Aorta (tissue), 5 donors: Measurements from ENCODE around the gene UCMA. TPM values are rescaled to one million over a fixed set of nuclear protein-coding genes. Genes with fewer than 3 reads are reported as not detected.

Source experiments
- ATAC-seq: fragments of 200-7000 bp; cut with Tn5 transposase; one replicate; pipeline ENCODE4 v1.9.1; 2022; ENCODE audit warnings: moderate library complexity; ENCODE audit not compliant: low FRiP score
- DNase-seq, 2 donors: peaks; one replicate each; pipeline ENCODE4 v3.0.0-alpha.2; 2020
- H3K27ac ChIP-seq, 2 donors: one replicate each; pipeline ENCODE4 v1.5.1; 2013; ENCODE audit warnings: low read length in 2 of 2, mild to moderate bottlenecking in 2 of 2, moderate library complexity in 2 of 2, control low read depth in 1 of 2, inconsistent platforms in 1 of 2, low read depth in 1 of 2
- H3K27me3 ChIP-seq, 2 donors: one replicate each; pipeline ENCODE4 v1.6.1; 2013; ENCODE audit warnings: control low read depth in 1 of 2, low read length in 1 of 2, mild to moderate bottlenecking in 1 of 2, moderate library complexity in 1 of 2; ENCODE audit not compliant: insufficient read depth in 2 of 2, control insufficient read depth in 1 of 2
- H3K36me3 ChIP-seq, 2 donors: one replicate each; pipeline ENCODE4 v1.6.1; 2013; ENCODE audit warnings: control low read depth in 1 of 2, low read length in 1 of 2, mild to moderate bottlenecking in 1 of 2; ENCODE audit not compliant: insufficient read depth in 2 of 2, control insufficient read depth in 1 of 2
- H3K4me1 ChIP-seq, 2 donors: one replicate each; pipeline ENCODE4 v1.6.1; 2013; ENCODE audit warnings: low read length in 2 of 2, control low read depth in 1 of 2, mild to moderate bottlenecking in 1 of 2, moderate library complexity in 1 of 2; ENCODE audit not compliant: insufficient read depth in 2 of 2, control insufficient read depth in 1 of 2
- H3K4me3 ChIP-seq, 2 donors: one replicate each; pipeline ENCODE4 v1.5.1; 2013; ENCODE audit warnings: low read length in 2 of 2, control low read depth in 1 of 2, mild to moderate bottlenecking in 1 of 2
- H3K9me3 ChIP-seq: one replicate; pipeline ENCODE4 v1.6.1; 2013; ENCODE audit warnings: mild to moderate bottlenecking, low read length; ENCODE audit not compliant: control insufficient read depth
- WGBS, 2 donors: extraction: QIAGEN DNeasy Blood & Tissue Kit; methylation state at CpG; one replicate each; pipeline ENCODE4 v1.1.7; 2013; 5-methylcytosine and 5-hydroxymethylcytosine counted together
- intact Hi-C, 2 donors: fragments of 100-400 bp; cut with DNase I; formaldehyde crosslinking; loops; one replicate each; pipeline versions ENCODE4 v1.14.2 to v1.15.0; 2022
- polyA plus RNA-seq, 2 donors: library from polyadenylated mRNA; stranded (reverse); fragments of 200-250 nt; gene quantifications; one replicate each; pipeline ENCODE4 v1.2.3, GENCODE V29; 2013
- total RNA-seq, 2 donors: library from RNA; stranded (reverse); fragmentation: NEBNext Ultra II Directional; extraction: Animal tissue kit (Norgen Biotek cat#: 25700); gene quantifications; one replicate each; pipeline ENCODE4 v1.2.1, GENCODE V29; 2021
- donor health status: healthy with polysubstance abuse.
- donor health status: Bipolar disorder and iron deficiency.
- donor health status: DM: no; HTN: no; CAD: no.
- donor health status: DM: no; HTN: no; CAD: no.
- donor health status: DM: yes; HTN: yes; CAD: no.

Gene UCMA
- total and polyA plus RNA-seq, 4 donors: not detected

- H3K27me3 ChIP-seq: no peaks in the 10 kb centered on the region
- H3K36me3 ChIP-seq: no peaks in the 10 kb centered on the region
- intact Hi-C loops: no loop called here
- no peak overlapping the region for H3K27ac ChIP-seq
- 82 to 92% methylated on average over 7 of the region's 7 CpGs for WGBS, 2 donors
- no peak overlapping the region for H3K4me3 ChIP-seq
- no peaks in the 10 kb centered on the region for H3K4me1 ChIP-seq
- ATAC-seq (no peak), DNase-seq (no peak)
- no peaks in the 10 kb centered on the region for H3K9me3 ChIP-seq
These were observed 21.0 kb downstream of the UCMA start for GRCh38 chr10:13213163-13213562.

- WGBS, 2 donors: 60 to 69% methylated on average over 5 of the region's 5 CpGs
- Histone ChIP-seq H3K4me1 (no peaks in the 10 kb centered on the region), H3K4me3 (no peak overlapping the region), H3K27me3 (no peaks in the 10 kb centered on the region), H3K36me3 (no peaks in the 10 kb centered on the region), H3K27ac (no peak overlapping the region), H3K9me3 (no peaks in the 10 kb centered on the region)
- ATAC-seq (no peak), DNase-seq (no peak)
- intact Hi-C loops: loop anchor here in 1 of 2 donors (5.0 kb wide), 1 partner anchor 71 kb away; no protein-coding TSS in a partner anchor
These were observed 27.4 kb downstream of the UCMA start for GRCh38 chr10:13206546-13207443.

- H3K9me3 ChIP-seq: no peaks in the 10 kb centered on the region
- intact Hi-C loops: loop anchor here in 1 of 2 donors (5.0 kb wide), 1 partner anchor 71 kb away; no protein-coding TSS in a partner anchor
- H3K27ac ChIP-seq: no peak overlapping the region
- ATAC-seq: no peak
- no peaks in the 10 kb centered on the region for H3K27me3 ChIP-seq
- no peaks in the 10 kb centered on the region for H3K4me1 ChIP-seq
- DNase-seq: no peak
- 83 to 86% methylated on average over 9 of the region's 9 CpGs for WGBS, 2 donors
- no peaks in the 10 kb centered on the region for H3K36me3 ChIP-seq
- no peak overlapping the region for H3K4me3 ChIP-seq
These were observed 28.1 kb downstream of the UCMA start for GRCh38 chr10:13206091-13206490.

- Histone ChIP-seq H3K27me3 (no peaks in the 10 kb centered on the region), H3K9me3 (no peaks in the 10 kb centered on the region), H3K4me3 (no peak overlapping the region), H3K36me3 (no peaks in the 10 kb centered on the region), H3K27ac (no peak overlapping the region), H3K4me1 (no peaks in the 10 kb centered on the region)
- DNase-seq: no peak
- 84 to 87% methylated on average over 6 of the region's 6 CpGs for WGBS, 2 donors
- intact Hi-C loops: no loop called here
- no peak for ATAC-seq
These were observed 33.0 kb downstream of the UCMA start for GRCh38 chr10:13201132-13201531.

- Histone ChIP-seq H3K36me3 (no peaks in the 10 kb centered on the region), H3K4me3 (no peak overlapping the region), H3K27me3 (no peaks in the 10 kb centered on the region), H3K4me1 (no peaks in the 10 kb centered on the region), H3K27ac (no peak overlapping the region), H3K9me3 (no peaks in the 10 kb centered on the region)
- intact Hi-C loops: no loop called here
- WGBS, 2 donors: 92 to 94% methylated on average over 6 of the region's 6 CpGs
- DNase-seq (no peak), ATAC-seq (no peak)
These were observed 39.2 kb downstream of the UCMA start for GRCh38 chr10:13195016-13195415.

- H3K27ac ChIP-seq: no peak overlapping the region
- no peaks in the 10 kb centered on the region for H3K9me3 ChIP-seq
- no peaks in the 10 kb centered on the region for H3K27me3 ChIP-seq
- intact Hi-C loops: no loop called here
- WGBS, 2 donors: 69 to 76% methylated on average over 7 of the region's 7 CpGs
- no peaks in the 10 kb centered on the region for H3K4me1 ChIP-seq
- DNase-seq: no peak
- no peak overlapping the region for H3K4me3 ChIP-seq
- H3K36me3 ChIP-seq: no peaks in the 10 kb centered on the region
- ATAC-seq: no peak
These were observed 40.5 kb downstream of the UCMA start for GRCh38 chr10:13193637-13194036.

GRCh38 chr10:13191362-13191761 is 42.8 kb downstream of the UCMA start:
- H3K9me3 ChIP-seq: no peaks in the 10 kb centered on the region
- no peak overlapping the region for H3K27ac ChIP-seq
- ATAC-seq: no peak
- no peaks in the 10 kb centered on the region for H3K36me3 ChIP-seq
- intact Hi-C loops: no loop called here
- H3K27me3 ChIP-seq: no peaks in the 10 kb centered on the region
- H3K4me1 ChIP-seq: no peaks in the 10 kb centered on the region
- H3K4me3 ChIP-seq: no peak overlapping the region
- no peak for DNase-seq
- WGBS, 2 donors: 97 to 99% methylated on average over 5 of the region's 5 CpGs

GRCh38 chr10:13190816-13191215 is 43.4 kb downstream of the UCMA start:
- ATAC-seq (no peak), DNase-seq (no peak)
- intact Hi-C loops: no loop called here
- H3K4me3 ChIP-seq: no peak overlapping the region
- H3K27me3 ChIP-seq: no peaks in the 10 kb centered on the region
- no peaks in the 10 kb centered on the region for H3K36me3 ChIP-seq
- H3K4me1 ChIP-seq: no peaks in the 10 kb centered on the region
- no peaks in the 10 kb centered on the region for H3K9me3 ChIP-seq
- no peak overlapping the region for H3K27ac ChIP-seq
- 97 to 98% methylated on average over 3 of the region's 3 CpGs for WGBS, 2 donors

- Histone ChIP-seq H3K27ac (no peak overlapping the region), H3K9me3 (no peaks in the 10 kb centered on the region), H3K4me3 (no peak overlapping the region), H3K27me3 (no peaks in the 10 kb centered on the region), H3K4me1 (no peaks in the 10 kb centered on the region), H3K36me3 (no peaks in the 10 kb centered on the region)
- DNase-seq (no peak), ATAC-seq (no peak)
- 7 to 8% methylated on average over 4 of the region's 4 CpGs for WGBS, 2 donors
- intact Hi-C loops: no loop called here
These were observed 44.2 kb downstream of the UCMA start for GRCh38 chr10:13189961-13190360.
